Upper lobe of left lung (tissue), 6 donors: Measurements from ENCODE around the gene ALB. TPM values are rescaled to one million over a fixed set of nuclear protein-coding genes. Genes with fewer than 3 reads are reported as not detected.

Source experiments
- ATAC-seq, 2 donors: fragments of 200-7000 bp; cut with Tn5 transposase; one replicate each; pipeline ENCODE4 v1.9.1; 2022; ENCODE audit warnings: mild to moderate bottlenecking in 2 of 2, moderate library complexity in 2 of 2; ENCODE audit not compliant: low FRiP score in 2 of 2
- DNase-seq, 2 donors: peaks; one replicate each; pipeline ENCODE4 v3.0.0-alpha.2; 2019 to 2020
- H3K27ac ChIP-seq, 4 donors: fragments of 200-600 bp; sonication (generic); one replicate each; pipeline ENCODE4 v1.5.1; 2016 to 2019
- H3K27me3 ChIP-seq, 4 donors: fragments of 200-600 bp; sonication (generic); one replicate each; pipeline ENCODE4 v1.5.1; 2017 to 2019
- H3K36me3 ChIP-seq, 4 donors: fragments of 200-600 bp; sonication (generic); one replicate each; pipeline ENCODE4 v1.5.1; 2016 to 2019
- H3K4me1 ChIP-seq, 4 donors: fragments of 200-600 bp; sonication (generic); one replicate each; pipeline ENCODE4 v1.5.1; 2018 to 2019
- H3K4me3 ChIP-seq, 4 donors: fragments of 200-600 bp; sonication (generic); one replicate each; pipeline ENCODE4 v1.5.1; 2017 to 2019; ENCODE audit warnings: mild to moderate bottlenecking in 2 of 4, moderate library complexity in 1 of 4
- H3K9me3 ChIP-seq, 4 donors: fragments of 200-600 bp; sonication (generic); one replicate each; pipeline ENCODE4 v1.5.1; 2018 to 2019
- EP300 ChIP-seq, 4 donors: sonication (generic); formaldehyde crosslinking; IDR thresholded peaks; one replicate each; pipeline ENCODE4 v1.5.1; 2017; ENCODE audit warnings: antibody characterized with exemption in 4 of 4, control low read depth in 2 of 4
- POLR2A ChIP-seq, 4 donors: fragments of 450-650 bp; IDR thresholded peaks; one replicate each; pipeline ENCODE4 v1.5.1; 2016 to 2017; ENCODE audit warnings: antibody characterized with exemption in 4 of 4, mild to moderate bottlenecking in 2 of 4
- POLR2AphosphoS5 ChIP-seq, 2 donors: sonication (generic); formaldehyde crosslinking; IDR thresholded peaks; one replicate each; pipeline ENCODE4 v1.5.1; 2017; ENCODE audit warnings: antibody characterized with exemption in 2 of 2
- WGBS, 2 donors: methylation state at CpG; one replicate each; pipeline ENCODE4 v1.1.5; 2017 to 2018; 5-methylcytosine and 5-hydroxymethylcytosine counted together
- total RNA-seq, 6 donors: library from RNA; depleted of rRNA in 4 of 6; stranded (reverse); fragments of >200 nt in 4 of 6; gene quantifications; one replicate each; pipeline versions ENCODE4 v1.1.0 to v1.2.1, GENCODE V29; 2016 to 2021
- TF ChIP-seq, protein P1 (sequence below), 6 experiments: fragments of 450-650 bp in 4 of 6; fragments of 200-600 bp in 2 of 6; sonication (generic) in 2 of 6; IDR thresholded peaks; one replicate each; pipeline ENCODE4 v1.5.1; 2016 to 2019; ENCODE audit warnings: antibody characterized with exemption in 6 of 6
- donor health status: DM: no; HTN: no; CAD: no; lungs with moderate emphysema.
- donor health status: DM: no; HTN: yes; CAD: no; lungs with severe emphysema.

The ALB gene
- total RNA-seq, 6 donors from 2014 or later: 0.30 to 44.5 (median 13.7) TPM; not detected in 2

GRCh38 chr4:73413294-73413755 is 9.2 kb downstream of the ALB start:
- H3K27me3 ChIP-seq: no peaks in the 10 kb centered on the region

GRCh38 chr4:73414936-73415271 is 10.8 kb downstream of the ALB start:
- Histone ChIP-seq H3K4me3 (no peak overlapping the region), H3K4me1 (no peaks in the 10 kb centered on the region), H3K27ac (no peak overlapping the region), H3K9me3 (no peaks in the 10 kb centered on the region), H3K36me3 (no peaks in the 10 kb centered on the region), H3K27me3 (no peaks in the 10 kb centered on the region)
- DNase-seq (no peak), ATAC-seq (no peak)
- 71 to 76% methylated on average over 2 of the region's 2 CpGs for WGBS, 2 donors
- TF ChIP-seq POLR2A (IDR thresholded peaks at IDR 0.05): no peak
- TF ChIP-seq, protein P1, sequence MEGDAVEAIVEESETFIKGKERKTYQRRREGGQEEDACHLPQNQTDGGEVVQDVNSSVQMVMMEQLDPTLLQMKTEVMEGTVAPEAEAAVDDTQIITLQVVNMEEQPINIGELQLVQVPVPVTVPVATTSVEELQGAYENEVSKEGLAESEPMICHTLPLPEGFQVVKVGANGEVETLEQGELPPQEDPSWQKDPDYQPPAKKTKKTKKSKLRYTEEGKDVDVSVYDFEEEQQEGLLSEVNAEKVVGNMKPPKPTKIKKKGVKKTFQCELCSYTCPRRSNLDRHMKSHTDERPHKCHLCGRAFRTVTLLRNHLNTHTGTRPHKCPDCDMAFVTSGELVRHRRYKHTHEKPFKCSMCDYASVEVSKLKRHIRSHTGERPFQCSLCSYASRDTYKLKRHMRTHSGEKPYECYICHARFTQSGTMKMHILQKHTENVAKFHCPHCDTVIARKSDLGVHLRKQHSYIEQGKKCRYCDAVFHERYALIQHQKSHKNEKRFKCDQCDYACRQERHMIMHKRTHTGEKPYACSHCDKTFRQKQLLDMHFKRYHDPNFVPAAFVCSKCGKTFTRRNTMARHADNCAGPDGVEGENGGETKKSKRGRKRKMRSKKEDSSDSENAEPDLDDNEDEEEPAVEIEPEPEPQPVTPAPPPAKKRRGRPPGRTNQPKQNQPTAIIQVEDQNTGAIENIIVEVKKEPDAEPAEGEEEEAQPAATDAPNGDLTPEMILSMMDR (IDR thresholded peaks at IDR 0.05): no peak
- no peak for TF ChIP-seq POLR2AphosphoS5 (IDR thresholded peaks at IDR 0.05)
- TF ChIP-seq EP300 (IDR thresholded peaks at IDR 0.05): no peak

More at GRCh38 chr4:73413294-73413755, 9.2 kb downstream of the ALB start:
- Histone ChIP-seq H3K36me3 (no peaks in the 10 kb centered on the region), H3K27ac (no peak overlapping the region), H3K4me3 (no peak overlapping the region), H3K4me1 (no peaks in the 10 kb centered on the region), H3K9me3 (no peaks in the 10 kb centered on the region)
- 78 to 81% methylated on average over 4 of the region's 4 CpGs for WGBS, 2 donors
- TF ChIP-seq POLR2AphosphoS5 (IDR thresholded peaks at IDR 0.05): no peak
- TF ChIP-seq, protein P1 (IDR thresholded peaks at IDR 0.05): no peak
- TF ChIP-seq EP300 (IDR thresholded peaks at IDR 0.05): no peak
- TF ChIP-seq POLR2A (IDR thresholded peaks at IDR 0.05): no peak
- DNase-seq (no peak), ATAC-seq (no peak)

DNA sequence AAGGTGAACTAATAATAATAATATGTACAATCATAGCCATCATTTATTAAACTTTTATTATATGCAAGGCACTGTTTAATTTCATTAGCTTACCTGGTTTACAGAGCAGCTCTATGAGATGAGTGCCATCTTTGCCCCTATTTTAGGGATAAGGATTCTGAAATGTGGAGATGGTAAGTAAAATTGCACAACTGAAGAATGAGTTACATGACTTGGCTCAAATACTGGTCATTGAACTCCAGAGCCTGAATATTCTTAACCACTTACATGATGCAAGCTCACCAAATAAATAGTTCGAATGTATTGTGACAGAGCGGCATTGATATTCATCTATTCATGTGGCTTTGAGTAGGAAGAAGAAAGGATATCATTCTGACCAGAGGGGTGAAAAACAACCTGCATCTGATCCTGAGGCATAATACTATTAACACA is 11.7 kb downstream of the ALB start:
- TF ChIP-seq, protein P1 (IDR thresholded peaks at IDR 0.05): no peak
- no peak for TF ChIP-seq EP300 (IDR thresholded peaks at IDR 0.05)
- TF ChIP-seq POLR2AphosphoS5 (IDR thresholded peaks at IDR 0.05): no peak
- no peak for TF ChIP-seq POLR2A (IDR thresholded peaks at IDR 0.05)
- H3K9me3 ChIP-seq: no peaks in the 10 kb centered on the region
- H3K36me3 ChIP-seq: no peaks in the 10 kb centered on the region
- H3K27ac ChIP-seq: no peak overlapping the region
- ATAC-seq (no peak), DNase-seq (no peak)
- WGBS, 2 donors: 85 to 88% methylated on average over 2 of the region's 2 CpGs
- H3K4me1 ChIP-seq: no peaks in the 10 kb centered on the region
- H3K27me3 ChIP-seq: no peaks in the 10 kb centered on the region
- no peak overlapping the region for H3K4me3 ChIP-seq

DNA sequence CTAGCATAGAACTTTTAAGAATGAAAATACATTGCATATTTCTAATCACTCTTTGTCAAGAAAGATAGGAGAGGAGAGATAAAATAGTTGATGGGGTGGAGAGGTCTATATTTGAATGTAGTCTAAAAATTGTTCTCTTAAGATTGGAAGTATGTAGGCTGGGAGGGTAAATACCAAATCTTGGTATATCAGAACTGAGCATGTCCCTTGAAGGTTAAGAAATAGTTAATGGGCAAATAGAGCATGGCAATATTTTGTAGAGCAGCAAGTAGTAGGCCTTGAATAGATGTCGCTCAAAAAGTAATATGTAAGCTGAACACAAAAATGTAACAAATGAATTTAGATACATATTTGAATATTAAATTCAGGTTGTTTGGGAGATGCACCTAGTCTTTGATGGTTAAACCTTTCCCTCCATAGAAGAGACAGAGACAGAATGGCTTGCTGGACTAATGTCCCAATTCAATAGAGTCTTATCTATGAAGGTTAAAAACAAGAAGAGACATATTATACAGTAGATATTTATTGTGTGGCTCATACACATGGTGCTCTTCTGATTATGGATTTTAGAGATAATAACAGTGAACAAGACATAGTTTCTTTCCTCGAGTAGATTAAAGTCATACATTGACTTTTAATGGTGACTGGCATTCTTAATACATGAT is 12.5 kb downstream of the ALB start:
- no peak overlapping the region for H3K27ac ChIP-seq
- H3K4me1 ChIP-seq: no peaks in the 10 kb centered on the region
- ATAC-seq (no peak), DNase-seq (no peak)
- H3K9me3 ChIP-seq: no peaks in the 10 kb centered on the region
- TF ChIP-seq EP300 (IDR thresholded peaks at IDR 0.05) (no peak), POLR2AphosphoS5 (IDR thresholded peaks at IDR 0.05) (no peak), POLR2A (IDR thresholded peaks at IDR 0.05) (no peak)
- TF ChIP-seq, protein P1 (IDR thresholded peaks at IDR 0.05): no peak
- H3K4me3 ChIP-seq: no peak overlapping the region
- 87 to 90% methylated on average over 2 of the region's 2 CpGs for WGBS, 2 donors
- no peaks in the 10 kb centered on the region for H3K27me3 ChIP-seq
- H3K36me3 ChIP-seq: no peaks in the 10 kb centered on the region

GRCh38 chr4:73417342-73417741 is 13.3 kb downstream of the ALB start:
- no peak overlapping the region for H3K27ac ChIP-seq
- H3K4me1 ChIP-seq: no peaks in the 10 kb centered on the region
- 86 to 87% methylated on average over 2 of the region's 2 CpGs for WGBS, 2 donors
- no peaks in the 10 kb centered on the region for H3K27me3 ChIP-seq
- no peaks in the 10 kb centered on the region for H3K9me3 ChIP-seq
- DNase-seq: no peak
- H3K4me3 ChIP-seq: no peak overlapping the region
- TF ChIP-seq, protein P1 (IDR thresholded peaks at IDR 0.05): no peak
- TF ChIP-seq POLR2AphosphoS5 (IDR thresholded peaks at IDR 0.05) (no peak), POLR2A (IDR thresholded peaks at IDR 0.05) (no peak), EP300 (IDR thresholded peaks at IDR 0.05) (no peak)
- no peak for ATAC-seq
- no peaks in the 10 kb centered on the region for H3K36me3 ChIP-seq
